A549 (cell line): ENCODE data around the gene MRPS6. TPM values are rescaled to one million over a fixed set of nuclear protein-coding genes. Genes with fewer than 3 reads are reported as not detected.

ENCODE experiments used
- ATAC-seq, 2 experiments: fragments of 200-7000 bp in 1 of 2; fragments of >200 bp in 1 of 2; cut with Nextera tagmentation in 1 of 2; cut with Tn5 transposase in 1 of 2; 3 replicates each; pipeline versions ENCODE4 v1.8.0 to v1.9.1; 2018 to 2020; ENCODE audit warnings: mild to moderate bottlenecking in 1 of 2, moderate library complexity in 1 of 2
- CTCF ChIA-PET: fragments of 300-600 bp; sonication (Branson Sonifier 250); formaldehyde crosslinking; extraction: SDS; loops from one replicate; lab custom pipeline; 2021; ENCODE audit warnings: antibody characterized with exemption, inconsistent platforms; lab: Yijun Ruan, JAX
- POLR2A ChIA-PET: fragments of 350-600 bp; formaldehyde crosslinking; extraction: SDS; loops from one replicate; lab custom pipeline; 2021; ENCODE audit warnings: antibody characterized with exemption, inconsistent platforms; lab: Yijun Ruan, JAX
- DNase-seq, 2 experiments: peaks; one replicate each; pipeline versions ENCODE4 v3.0.0 to v3.0.0-alpha.2; 2011 to 2016; ENCODE audit warnings: low read depth in 1 of 2, low spot score in 1 of 2
- FAIRE-seq: peaks from 2 replicates; lab custom pipeline; 2011; peaks lifted over from hg19 to GRCh38; lab: Jason Lieb, UNC
- H3K27ac ChIP-seq, 2 experiments: fragments of >200 bp; sonication (Bioruptor Twin); formaldehyde crosslinking; 3 replicates each; pipeline ENCODE4 v1.5.1; 2016 to 2017
- H3K4me1 ChIP-seq: fragments of >200 bp; sonication (Bioruptor Twin); formaldehyde crosslinking; 3 replicates; pipeline ENCODE4 v1.6.1; 2016
- H3K4me2 ChIP-seq: fragments of >200 bp; sonication (Bioruptor Twin); formaldehyde crosslinking; 3 replicates; pipeline ENCODE4 v1.6.1; 2016
- H3K4me3 ChIP-seq: fragments of >200 bp; sonication (Bioruptor Twin); formaldehyde crosslinking; 3 replicates; pipeline ENCODE4 v1.5.1; 2016
- H3K9me3 ChIP-seq: fragments of >200 bp; sonication (Bioruptor Twin); formaldehyde crosslinking; 3 replicates; pipeline ENCODE4 v1.6.1; 2016
- CBX2 ChIP-seq: fragments of 200-600 bp; sonication (generic); IDR thresholded peaks from 2 replicates; pipeline ENCODE4 v1.6.1; 2016; ENCODE audit warnings: low read depth, mild to moderate bottlenecking, borderline replicate concordance
- CEBPB ChIP-seq, 2 experiments: fragments of >200 bp in 1 of 2; sonication (Bioruptor Twin) in 1 of 2; formaldehyde crosslinking in 1 of 2; IDR thresholded peaks; 2 replicates each; pipeline ENCODE4 v1.6.1; 2012 to 2016
- CHD2 ChIP-seq: fragments of 150-350 bp; IDR thresholded peaks from 2 replicates; pipeline ENCODE4 v1.6.1; 2014; ENCODE audit warnings: low read length; ENCODE audit not compliant: partially characterized antibody
- EHMT2 ChIP-seq: fragments of 200-600 bp; sonication (generic); IDR thresholded peaks from 2 replicates; pipeline ENCODE4 v1.6.1; 2016; ENCODE audit warnings: antibody characterized with exemption, low read depth, mild to moderate bottlenecking, moderate library complexity
- FOSB ChIP-seq: fragments of 250-450 bp; sonication (Bioruptor Pico); IDR thresholded peaks from 2 replicates; pipeline ENCODE4 v1.5.0; 2020; ENCODE audit warnings: mild to moderate bottlenecking, moderate library complexity
- FOSL2 ChIP-seq, 2 experiments: fragments of 450-650 bp in 1 of 2; fragments of >200 bp in 1 of 2; sonication (Bioruptor Twin) in 1 of 2; formaldehyde crosslinking; IDR thresholded peaks; 2 replicates each; pipeline versions ENCODE4 v1.5.0 to v1.6.1; 2016 to 2020; ENCODE audit warnings: mild to moderate bottlenecking in 1 of 2, moderate library complexity in 1 of 2
- HEYL ChIP-seq: fragments of 250-450 bp; sonication (Bioruptor Pico); IDR thresholded peaks from 2 replicates; pipeline ENCODE4 v1.8.0; 2021; ENCODE audit warnings: mild to moderate bottlenecking, moderate library complexity
- HOXB13 ChIP-seq: fragments of 250-450 bp; sonication (Bioruptor Pico); IDR thresholded peaks from 2 replicates; pipeline ENCODE4 v1.5.0; 2020; ENCODE audit warnings: low read depth, mild to moderate bottlenecking, moderate library complexity
- JUN ChIP-seq, 2 experiments: fragments of >200 bp; sonication (Bioruptor Twin); formaldehyde crosslinking; IDR thresholded peaks; 2 replicates in 1 of 2; 3 replicates in 1 of 2; pipeline ENCODE4 v1.6.1; 2016 to 2017
- JUNB ChIP-seq: fragments of >200 bp; sonication (Bioruptor Twin); formaldehyde crosslinking; IDR thresholded peaks from 2 replicates; pipeline ENCODE4 v1.6.1; 2016
- KDM1A ChIP-seq: fragments of 200-600 bp; sonication (generic); IDR thresholded peaks from 2 replicates; pipeline ENCODE4 v1.6.1; 2016; ENCODE audit warnings: low read depth, mild to moderate bottlenecking
- NR3C1 ChIP-seq: fragments of >200 bp; sonication (Bioruptor Twin); formaldehyde crosslinking; IDR thresholded peaks from 3 replicates; pipeline ENCODE4 v1.6.1; 2017
- PBX3 ChIP-seq: IDR thresholded peaks from 2 replicates; pipeline ENCODE4 v1.6.1; 2012
- PHF8 ChIP-seq: fragments of 200-600 bp; sonication (generic); IDR thresholded peaks from 2 replicates; pipeline ENCODE4 v1.6.1; 2016; ENCODE audit warnings: low read depth, mild to moderate bottlenecking, antibody characterized with exemption, moderate library complexity, borderline replicate concordance
- RCOR1 ChIP-seq: fragments of 150-350 bp; IDR thresholded peaks from 2 replicates; pipeline ENCODE4 v1.6.1; 2014; ENCODE audit warnings: antibody characterized with exemption, low read length, low read depth
- RFX5 ChIP-seq: fragments of 450-650 bp; IDR thresholded peaks from 2 replicates; pipeline ENCODE4 v1.7.1; 2014; ENCODE audit warnings: antibody characterized with exemption, mild to moderate bottlenecking, moderate library complexity
- RNF2 ChIP-seq: fragments of 200-600 bp; sonication (generic); IDR thresholded peaks from 2 replicates; pipeline ENCODE4 v1.6.1; 2016; ENCODE audit warnings: low read depth, mild to moderate bottlenecking, antibody characterized with exemption, moderate library complexity, borderline replicate concordance
- SREBF2 ChIP-seq: fragments of 450-650 bp; IDR thresholded peaks from 2 replicates; pipeline ENCODE4 v1.6.1; 2014; ENCODE audit warnings: mild to moderate bottlenecking, moderate library complexity
- ZNF302 ChIP-seq: fragments of 250-450 bp; sonication (Bioruptor Pico); IDR thresholded peaks from 2 replicates; pipeline ENCODE4 v1.9.0; 2021; ENCODE audit warnings: inconsistent platforms, mild to moderate bottlenecking, moderate library complexity
- WGBS: methylation state at CpG from one replicate; pipeline ENCODE4 v1.1.6; 2017; ENCODE audit errors: missing lambda C conversion rate; 5-methylcytosine and 5-hydroxymethylcytosine counted together
- polyA plus RNA-seq, 4 experiments: library from polyadenylated mRNA; depleted of rRNA in 3 of 4; stranded (reverse); fragments of >200 nt; fragmentation: RNase III in 1 of 4; extraction: RNeasy Plus Mini Kit Qiagen cat#74134 plus additional on column Dnase treatment in 1 of 4; gene quantifications; 2 replicates in 3 of 4; 3 replicates in 1 of 4; pipeline ENCODE4 v1.2.3, GENCODE V29; 2011 to 2017
- TF ChIP-seq, protein P1 (sequence below): fragments of 200-600 bp; sonication (generic); IDR thresholded peaks from 2 replicates; pipeline ENCODE4 v1.6.1; 2016; ENCODE audit warnings: antibody characterized with exemption, mild to moderate bottlenecking, moderate library complexity
- TF ChIP-seq, protein P2 (sequence below): fragments of >200 bp; sonication (Bioruptor Twin); formaldehyde crosslinking; IDR thresholded peaks from 3 replicates; pipeline ENCODE4 v1.5.1; 2016
- TF ChIP-seq, protein P3 (sequence below): fragments of 250-450 bp; sonication (Bioruptor Pico); IDR thresholded peaks from 2 replicates; pipeline ENCODE4 v1.5.0; 2021; ENCODE audit warnings: mild to moderate bottlenecking, moderate library complexity, borderline replicate concordance
- TF ChIP-seq, protein P4 (sequence below): fragments of 250-450 bp; sonication (Bioruptor Pico); IDR thresholded peaks from 2 replicates; pipeline ENCODE4 v1.5.0; 2020; ENCODE audit warnings: low read depth, mild to moderate bottlenecking, moderate library complexity
- TF ChIP-seq, protein P5 (sequence below): fragments of 450-650 bp; IDR thresholded peaks from 2 replicates; pipeline ENCODE4 v1.6.1; 2014; ENCODE audit warnings: antibody characterized with exemption

Gene MRPS6
- polyA plus RNA-seq, 2 of the 4 experiments (the other 2 are of a cell fraction) = 26.9 to 57.4 TPM

GRCh38 chr21:34088752-34089151 lies 15.4 kb downstream of the MRPS6 start:
- no peak overlapping the region for H3K27ac ChIP-seq
- no peak for TF ChIP-seq ZNF302 (CRISPR knock-in tag)
- TF ChIP-seq PHF8 = no peak
- TF ChIP-seq HOXB13 (CRISPR knock-in tag) = no peak
- TF ChIP-seq NR3C1 = no peak
- no peak for TF ChIP-seq CEBPB (IDR thresholded peaks at IDR 0.05)
- TF ChIP-seq, protein P1, sequence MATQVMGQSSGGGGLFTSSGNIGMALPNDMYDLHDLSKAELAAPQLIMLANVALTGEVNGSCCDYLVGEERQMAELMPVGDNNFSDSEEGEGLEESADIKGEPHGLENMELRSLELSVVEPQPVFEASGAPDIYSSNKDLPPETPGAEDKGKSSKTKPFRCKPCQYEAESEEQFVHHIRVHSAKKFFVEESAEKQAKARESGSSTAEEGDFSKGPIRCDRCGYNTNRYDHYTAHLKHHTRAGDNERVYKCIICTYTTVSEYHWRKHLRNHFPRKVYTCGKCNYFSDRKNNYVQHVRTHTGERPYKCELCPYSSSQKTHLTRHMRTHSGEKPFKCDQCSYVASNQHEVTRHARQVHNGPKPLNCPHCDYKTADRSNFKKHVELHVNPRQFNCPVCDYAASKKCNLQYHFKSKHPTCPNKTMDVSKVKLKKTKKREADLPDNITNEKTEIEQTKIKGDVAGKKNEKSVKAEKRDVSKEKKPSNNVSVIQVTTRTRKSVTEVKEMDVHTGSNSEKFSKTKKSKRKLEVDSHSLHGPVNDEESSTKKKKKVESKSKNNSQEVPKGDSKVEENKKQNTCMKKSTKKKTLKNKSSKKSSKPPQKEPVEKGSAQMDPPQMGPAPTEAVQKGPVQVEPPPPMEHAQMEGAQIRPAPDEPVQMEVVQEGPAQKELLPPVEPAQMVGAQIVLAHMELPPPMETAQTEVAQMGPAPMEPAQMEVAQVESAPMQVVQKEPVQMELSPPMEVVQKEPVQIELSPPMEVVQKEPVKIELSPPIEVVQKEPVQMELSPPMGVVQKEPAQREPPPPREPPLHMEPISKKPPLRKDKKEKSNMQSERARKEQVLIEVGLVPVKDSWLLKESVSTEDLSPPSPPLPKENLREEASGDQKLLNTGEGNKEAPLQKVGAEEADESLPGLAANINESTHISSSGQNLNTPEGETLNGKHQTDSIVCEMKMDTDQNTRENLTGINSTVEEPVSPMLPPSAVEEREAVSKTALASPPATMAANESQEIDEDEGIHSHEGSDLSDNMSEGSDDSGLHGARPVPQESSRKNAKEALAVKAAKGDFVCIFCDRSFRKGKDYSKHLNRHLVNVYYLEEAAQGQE = no peak
- no peak for TF ChIP-seq CHD2
- TF ChIP-seq FOSL2 (IDR thresholded peaks at IDR 0.05) = no peak
- no peak for TF ChIP-seq FOSL2 (CRISPR knock-in tag; IDR thresholded peaks at IDR 0.05)
- TF ChIP-seq JUN (IDR thresholded peaks at IDR 0.05) = no peak
- TF ChIP-seq, protein P2, sequence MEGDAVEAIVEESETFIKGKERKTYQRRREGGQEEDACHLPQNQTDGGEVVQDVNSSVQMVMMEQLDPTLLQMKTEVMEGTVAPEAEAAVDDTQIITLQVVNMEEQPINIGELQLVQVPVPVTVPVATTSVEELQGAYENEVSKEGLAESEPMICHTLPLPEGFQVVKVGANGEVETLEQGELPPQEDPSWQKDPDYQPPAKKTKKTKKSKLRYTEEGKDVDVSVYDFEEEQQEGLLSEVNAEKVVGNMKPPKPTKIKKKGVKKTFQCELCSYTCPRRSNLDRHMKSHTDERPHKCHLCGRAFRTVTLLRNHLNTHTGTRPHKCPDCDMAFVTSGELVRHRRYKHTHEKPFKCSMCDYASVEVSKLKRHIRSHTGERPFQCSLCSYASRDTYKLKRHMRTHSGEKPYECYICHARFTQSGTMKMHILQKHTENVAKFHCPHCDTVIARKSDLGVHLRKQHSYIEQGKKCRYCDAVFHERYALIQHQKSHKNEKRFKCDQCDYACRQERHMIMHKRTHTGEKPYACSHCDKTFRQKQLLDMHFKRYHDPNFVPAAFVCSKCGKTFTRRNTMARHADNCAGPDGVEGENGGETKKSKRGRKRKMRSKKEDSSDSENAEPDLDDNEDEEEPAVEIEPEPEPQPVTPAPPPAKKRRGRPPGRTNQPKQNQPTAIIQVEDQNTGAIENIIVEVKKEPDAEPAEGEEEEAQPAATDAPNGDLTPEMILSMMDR = no peak
- no peak for TF ChIP-seq KDM1A
- TF ChIP-seq JUNB = no peak
- TF ChIP-seq, protein P3, sequence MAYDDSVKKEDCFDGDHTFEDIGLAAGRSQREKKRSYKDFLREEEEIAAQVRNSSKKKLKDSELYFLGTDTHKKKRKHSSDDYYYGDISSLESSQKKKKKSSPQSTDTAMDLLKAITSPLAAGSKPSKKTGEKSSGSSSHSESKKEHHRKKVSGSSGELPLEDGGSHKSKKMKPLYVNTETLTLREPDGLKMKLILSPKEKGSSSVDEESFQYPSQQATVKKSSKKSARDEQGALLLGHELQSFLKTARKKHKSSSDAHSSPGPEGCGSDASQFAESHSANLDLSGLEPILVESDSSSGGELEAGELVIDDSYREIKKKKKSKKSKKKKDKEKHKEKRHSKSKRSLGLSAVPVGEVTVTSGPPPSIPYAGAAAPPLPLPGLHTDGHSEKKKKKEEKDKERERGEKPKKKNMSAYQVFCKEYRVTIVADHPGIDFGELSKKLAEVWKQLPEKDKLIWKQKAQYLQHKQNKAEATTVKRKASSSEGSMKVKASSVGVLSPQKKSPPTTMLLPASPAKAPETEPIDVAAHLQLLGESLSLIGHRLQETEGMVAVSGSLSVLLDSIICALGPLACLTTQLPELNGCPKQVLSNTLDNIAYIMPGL (CRISPR knock-in tag) = no peak
- no peak for TF ChIP-seq RNF2
- no peak for TF ChIP-seq SREBF2
- no peak for TF ChIP-seq CBX2
- TF ChIP-seq PBX3 = no peak
- TF ChIP-seq HEYL (CRISPR knock-in tag) = no peak
- H3K4me3 ChIP-seq = no peak overlapping the region
- CTCF ChIA-PET = no interaction called here
- H3K4me2 ChIP-seq = no peak overlapping the region
- 100% methylated on average over 3 of the region's 3 CpGs for WGBS
- FAIRE-seq = no peak
- H3K4me1 ChIP-seq = no peaks in the 10 kb centered on the region
- H3K9me3 ChIP-seq = no peaks in the 10 kb centered on the region
- DNase-seq = no peak
- POLR2A ChIA-PET = no interaction called here
- ATAC-seq = no peak

GRCh38 chr21:34091032-34091431 lies 17.7 kb downstream of the MRPS6 start:
- Histone ChIP-seq H3K27ac (no peak overlapping the region), H3K4me1 (no peaks in the 10 kb centered on the region), H3K4me3 (no peak overlapping the region), H3K4me2 (no peak overlapping the region), H3K9me3 (no peaks in the 10 kb centered on the region)
- DNase-seq (no peak), FAIRE-seq (no peak), ATAC-seq (no peak)
- ChIA-PET CTCF (interaction anchor here (0.6 to 2.6 kb wide), 6 partner anchors 10 to 1719 kb away, joined by 3 to 8 read pairs (median 4); no protein-coding TSS in a partner anchor), POLR2A (no interaction called here)
- WGBS = 92% methylated on average over 3 of the region's 4 CpGs
- TF ChIP-seq, protein P2 = no peak
- TF ChIP-seq EHMT2 = no peak
- TF ChIP-seq, protein P4, sequence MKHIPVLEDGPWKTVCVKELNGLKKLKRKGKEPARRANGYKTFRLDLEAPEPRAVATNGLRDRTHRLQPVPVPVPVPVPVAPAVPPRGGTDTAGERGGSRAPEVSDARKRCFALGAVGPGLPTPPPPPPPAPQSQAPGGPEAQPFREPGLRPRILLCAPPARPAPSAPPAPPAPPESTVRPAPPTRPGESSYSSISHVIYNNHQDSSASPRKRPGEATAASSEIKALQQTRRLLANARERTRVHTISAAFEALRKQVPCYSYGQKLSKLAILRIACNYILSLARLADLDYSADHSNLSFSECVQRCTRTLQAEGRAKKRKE (CRISPR knock-in tag) = no peak
- no peak for TF ChIP-seq NR3C1
- TF ChIP-seq RFX5 = no peak
- no peak for TF ChIP-seq RCOR1
- no peak for TF ChIP-seq FOSB
- TF ChIP-seq, protein P5, sequence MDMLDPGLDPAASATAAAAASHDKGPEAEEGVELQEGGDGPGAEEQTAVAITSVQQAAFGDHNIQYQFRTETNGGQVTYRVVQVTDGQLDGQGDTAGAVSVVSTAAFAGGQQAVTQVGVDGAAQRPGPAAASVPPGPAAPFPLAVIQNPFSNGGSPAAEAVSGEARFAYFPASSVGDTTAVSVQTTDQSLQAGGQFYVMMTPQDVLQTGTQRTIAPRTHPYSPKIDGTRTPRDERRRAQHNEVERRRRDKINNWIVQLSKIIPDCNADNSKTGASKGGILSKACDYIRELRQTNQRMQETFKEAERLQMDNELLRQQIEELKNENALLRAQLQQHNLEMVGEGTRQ = no peak
- TF ChIP-seq PHF8 = no peak
